Measurements from ENCODE around the gene MROH2A.

MROH2A gene

DNA sequence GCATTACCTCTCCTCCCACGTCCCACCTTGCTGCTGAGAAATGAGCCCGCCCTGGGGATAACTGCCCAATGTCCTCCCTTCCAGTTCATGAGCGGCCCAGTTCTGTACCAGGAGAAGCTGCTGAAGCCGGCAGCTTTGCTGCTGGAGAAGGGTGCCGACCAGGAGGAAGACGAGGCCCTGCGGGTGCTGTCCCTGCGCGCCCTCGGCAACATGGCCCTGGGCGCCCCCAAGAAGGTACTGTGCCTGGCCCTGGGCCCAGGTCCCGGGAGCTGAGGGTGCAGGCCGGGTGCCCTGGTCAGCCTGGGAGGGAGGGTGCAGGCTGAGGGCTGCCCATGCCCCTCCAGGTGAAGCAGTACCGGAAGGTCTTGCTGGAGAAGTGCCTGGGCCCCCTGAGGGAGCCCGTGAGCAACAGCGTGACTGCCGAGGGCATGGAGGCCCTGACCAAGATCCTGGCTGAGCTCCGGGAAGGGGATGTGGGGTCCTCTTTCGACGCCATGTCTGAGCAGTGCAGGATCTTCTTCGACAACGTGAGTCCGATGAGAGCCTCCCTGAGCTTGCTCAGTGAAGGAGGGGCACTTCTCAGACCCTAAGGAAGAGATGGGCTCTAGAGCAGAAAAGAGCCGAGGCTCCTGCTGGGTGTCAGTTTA, 50.5 kb downstream of the MROH2A start:
- TF ChIP-seq, protein P1, sequence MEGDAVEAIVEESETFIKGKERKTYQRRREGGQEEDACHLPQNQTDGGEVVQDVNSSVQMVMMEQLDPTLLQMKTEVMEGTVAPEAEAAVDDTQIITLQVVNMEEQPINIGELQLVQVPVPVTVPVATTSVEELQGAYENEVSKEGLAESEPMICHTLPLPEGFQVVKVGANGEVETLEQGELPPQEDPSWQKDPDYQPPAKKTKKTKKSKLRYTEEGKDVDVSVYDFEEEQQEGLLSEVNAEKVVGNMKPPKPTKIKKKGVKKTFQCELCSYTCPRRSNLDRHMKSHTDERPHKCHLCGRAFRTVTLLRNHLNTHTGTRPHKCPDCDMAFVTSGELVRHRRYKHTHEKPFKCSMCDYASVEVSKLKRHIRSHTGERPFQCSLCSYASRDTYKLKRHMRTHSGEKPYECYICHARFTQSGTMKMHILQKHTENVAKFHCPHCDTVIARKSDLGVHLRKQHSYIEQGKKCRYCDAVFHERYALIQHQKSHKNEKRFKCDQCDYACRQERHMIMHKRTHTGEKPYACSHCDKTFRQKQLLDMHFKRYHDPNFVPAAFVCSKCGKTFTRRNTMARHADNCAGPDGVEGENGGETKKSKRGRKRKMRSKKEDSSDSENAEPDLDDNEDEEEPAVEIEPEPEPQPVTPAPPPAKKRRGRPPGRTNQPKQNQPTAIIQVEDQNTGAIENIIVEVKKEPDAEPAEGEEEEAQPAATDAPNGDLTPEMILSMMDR (conservative IDR thresholded peaks at IDR 0.05; ENCODE audit: low read length), result no peak
- no peak for TF ChIP-seq EZH2phosphoT487 (IDR thresholded peaks at IDR 0.05; ENCODE audit: borderline replicate concordance)
- Histone ChIP-seq H3K4me2 (ENCODE audit: low read depth, low read length, poor library complexity, severe bottlenecking) (no peak overlapping the region), H3K4me1 (ENCODE audit: insufficient read depth, low read length, poor library complexity, severe bottlenecking) (no peaks in the 10 kb centered on the region), H3K9me2 (replicated peaks; ENCODE audit: low read depth, low read length) (no peaks in the 10 kb centered on the region), H3K27me3 (ENCODE audit: insufficient read depth, low read length, poor library complexity, severe bottlenecking) (no peaks in the 10 kb centered on the region), H2AFZ (ENCODE audit: low read length) (no peak overlapping the region), H3K79me2 (ENCODE audit: insufficient read depth, low read length) (no peaks in the 10 kb centered on the region), H3K36me3 (ENCODE audit: insufficient read depth, low read length) (peaks cover 17% of the 10 kb centered on the region; the same call in 1 of the 2 replicates), H3K4me3 (ENCODE audit: low read length, poor library complexity, severe bottlenecking) (no peak overlapping the region), H3K9ac (ENCODE audit: low read depth, low read length, poor library complexity, severe bottlenecking) (no peak overlapping the region), H3F3A (ENCODE audit: low read depth) (peaks cover 2% of the 10 kb centered on the region; the same call in 1 of the 2 replicates), H3K9me3 (ENCODE audit: insufficient read depth, low read depth, low read length) (no peaks in the 10 kb centered on the region), H4K20me1 (ENCODE audit: insufficient read depth, low read length, poor library complexity, severe bottlenecking) (no peaks in the 10 kb centered on the region)

DNA sequence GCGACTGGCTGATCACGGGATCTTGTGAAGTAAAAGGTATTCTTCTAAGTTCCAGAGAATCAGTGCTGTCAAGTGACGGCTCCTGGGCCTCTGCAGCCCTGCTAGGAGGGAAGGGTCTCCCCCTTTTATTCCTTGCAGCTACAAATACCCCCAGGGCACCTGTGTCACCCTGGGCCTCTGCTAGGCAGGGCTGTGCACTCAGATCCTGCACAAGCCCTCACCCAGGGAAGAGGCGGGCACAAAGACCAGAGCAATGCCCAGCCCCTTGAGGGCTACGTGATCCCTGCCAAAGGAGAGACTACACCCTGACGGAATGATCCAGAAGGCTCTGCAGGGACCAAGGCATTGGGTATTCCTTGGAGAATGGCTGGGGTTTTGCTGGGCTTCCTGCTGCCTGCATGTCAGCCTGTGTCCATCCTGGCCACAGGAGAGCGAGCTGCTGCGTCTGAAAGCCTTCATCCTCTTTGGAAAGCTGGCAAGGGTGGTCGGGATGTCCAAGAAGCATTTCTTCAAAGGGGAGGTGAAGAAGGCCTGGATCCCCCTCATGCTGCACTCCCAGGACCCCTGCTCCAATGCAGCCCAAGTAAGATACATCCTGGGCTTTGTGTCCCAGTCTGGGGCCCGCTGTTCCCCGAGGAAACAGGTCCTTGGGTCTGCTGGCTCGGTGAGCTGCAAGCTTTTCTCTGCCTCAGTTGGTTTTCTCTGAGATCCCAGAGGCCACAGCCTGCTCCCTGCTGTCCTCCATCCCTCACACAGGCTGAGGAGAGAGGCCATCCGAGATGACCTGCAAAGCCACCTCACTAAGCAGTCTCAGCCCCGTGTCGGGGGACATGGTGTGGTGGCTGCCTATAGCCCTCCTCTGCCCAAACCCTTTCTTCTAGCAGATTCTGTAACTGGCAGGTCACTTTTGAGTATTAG, 51.3 kb downstream of the MROH2A start:
- H4K20me1 ChIP-seq (ENCODE audit: insufficient read depth, low read length, poor library complexity, severe bottlenecking), result no peaks in the 10 kb centered on the region
- no peak overlapping the region for H3K4me3 ChIP-seq (ENCODE audit: low read length, poor library complexity, severe bottlenecking)
- no peak overlapping the region for H3K4me2 ChIP-seq (ENCODE audit: low read depth, low read length, poor library complexity, severe bottlenecking)
- no peak overlapping the region for H3K9ac ChIP-seq (ENCODE audit: low read depth, low read length, poor library complexity, severe bottlenecking)
- no peaks in the 10 kb centered on the region for H3K9me3 ChIP-seq (ENCODE audit: insufficient read depth, low read depth, low read length)
- H3K27me3 ChIP-seq (ENCODE audit: insufficient read depth, low read length, poor library complexity, severe bottlenecking), result no peaks in the 10 kb centered on the region
- H3F3A ChIP-seq (ENCODE audit: low read depth), result peaks cover 2% of the 10 kb centered on the region; the same call in 1 of the 2 replicates
- no peaks in the 10 kb centered on the region for H3K4me1 ChIP-seq (ENCODE audit: insufficient read depth, low read length, poor library complexity, severe bottlenecking)
- TF ChIP-seq, protein P1 (conservative IDR thresholded peaks at IDR 0.05; ENCODE audit: low read length), result no peak
- TF ChIP-seq EZH2phosphoT487 (IDR thresholded peaks at IDR 0.05; ENCODE audit: borderline replicate concordance), result no peak
- H3K79me2 ChIP-seq (ENCODE audit: insufficient read depth, low read length), result no peaks in the 10 kb centered on the region
- peaks cover 23% of the 10 kb centered on the region; the same call in 1 of the 2 replicates for H3K36me3 ChIP-seq (ENCODE audit: insufficient read depth, low read length)
- H2AFZ ChIP-seq (ENCODE audit: low read length), result no peak overlapping the region
- H3K9me2 ChIP-seq (replicated peaks; ENCODE audit: low read depth, low read length), result no peaks in the 10 kb centered on the region

GRCh38 chr2:233830111-233830802, 52.1 kb downstream of the MROH2A start:
- TF ChIP-seq, protein P1 (conservative IDR thresholded peaks at IDR 0.05; ENCODE audit: low read length), result no peak
- TF ChIP-seq EZH2phosphoT487 (IDR thresholded peaks at IDR 0.05; ENCODE audit: borderline replicate concordance), result no peak
- Histone ChIP-seq H4K20me1 (ENCODE audit: insufficient read depth, low read length, poor library complexity, severe bottlenecking) (no peaks in the 10 kb centered on the region), H3K79me2 (ENCODE audit: insufficient read depth, low read length) (peaks cover 7% of the 10 kb centered on the region; the same call in 1 of the 2 replicates), H3K4me2 (ENCODE audit: low read depth, low read length, poor library complexity, severe bottlenecking) (no peak overlapping the region), H3K9me2 (replicated peaks; ENCODE audit: low read depth, low read length) (no peaks in the 10 kb centered on the region), H2AFZ (ENCODE audit: low read length) (no peak overlapping the region), H3K9ac (ENCODE audit: low read depth, low read length, poor library complexity, severe bottlenecking) (no peak overlapping the region), H3K36me3 (ENCODE audit: insufficient read depth, low read length) (peaks cover 31% of the 10 kb centered on the region; the same call in 1 of the 2 replicates), H3K4me3 (ENCODE audit: low read length, poor library complexity, severe bottlenecking) (no peak overlapping the region), H3K9me3 (ENCODE audit: insufficient read depth, low read depth, low read length) (no peaks in the 10 kb centered on the region), H3K4me1 (ENCODE audit: insufficient read depth, low read length, poor library complexity, severe bottlenecking) (no peaks in the 10 kb centered on the region), H3K27me3 (ENCODE audit: insufficient read depth, low read length, poor library complexity, severe bottlenecking) (no peaks in the 10 kb centered on the region), H3F3A (ENCODE audit: low read depth) (peaks cover 2% of the 10 kb centered on the region; the same call in 1 of the 2 replicates)
